ENCODE measurements around the gene PLA2G2C.

PLA2G2C gene

GRCh38 chr1:20180844-20181207 is 5.5 kb downstream of the PLA2G2C start:
- no peak for TF ChIP-seq CTCF (IDR thresholded peaks at IDR 0.05; ENCODE audit: borderline replicate concordance, control extremely low read depth, extremely low read depth, insufficient read depth, missing control alignments)
- in situ Hi-C loops (cut with MboI; ENCODE audit: low sequenced_read_pairs, unreplicated experiment): no loop called here
- DNase-seq (ENCODE audit: low spot score): no peak

GRCh38 chr1:20180129-20180843 is 6.0 kb downstream of the PLA2G2C start:
- TF ChIP-seq CTCF (IDR thresholded peaks at IDR 0.05; ENCODE audit: borderline replicate concordance, control extremely low read depth, extremely low read depth, insufficient read depth, missing control alignments): no peak
- in situ Hi-C loops (cut with MboI; ENCODE audit: low sequenced_read_pairs, unreplicated experiment): no loop called here
- no peak for DNase-seq (ENCODE audit: low spot score)

GRCh38 chr1:20179371-20180128 is 6.8 kb downstream of the PLA2G2C start:
- in situ Hi-C loops (cut with MboI; ENCODE audit: low sequenced_read_pairs, unreplicated experiment): no loop called here
- no peak for DNase-seq (ENCODE audit: low spot score)
- TF ChIP-seq CTCF (IDR thresholded peaks at IDR 0.05; ENCODE audit: borderline replicate concordance, control extremely low read depth, extremely low read depth, insufficient read depth, missing control alignments): no peak

GRCh38 chr1:20178634-20179370 is 7.5 kb downstream of the PLA2G2C start:
- in situ Hi-C loops (cut with MboI; ENCODE audit: low sequenced_read_pairs, unreplicated experiment): no loop called here
- DNase-seq (ENCODE audit: low spot score): no peak
- TF ChIP-seq CTCF (IDR thresholded peaks at IDR 0.05; ENCODE audit: borderline replicate concordance, control extremely low read depth, extremely low read depth, insufficient read depth, missing control alignments): no peak

- no peak for DNase-seq (ENCODE audit: low spot score)
- in situ Hi-C loops (cut with MboI; ENCODE audit: low sequenced_read_pairs, unreplicated experiment): loop anchor here (25.0 kb wide), 1 partner anchor 263 kb away; the partner anchor contains the start of gene PLA2G2E
- no peak for TF ChIP-seq CTCF (IDR thresholded peaks at IDR 0.05; ENCODE audit: borderline replicate concordance, control extremely low read depth, extremely low read depth, insufficient read depth, missing control alignments)
These were observed 11.2 kb downstream of the PLA2G2C start for GRCh38 chr1:20174937-20175666.
